ENCODE data around the gene ATG4B. TPM values are rescaled to one million over a fixed set of nuclear protein-coding genes. Genes with fewer than 3 reads are reported as not detected.
A peak's percentile ranks its signal among the peaks of the same experiment; 100 is the strongest.

The ATG4B gene
- total RNA-seq, 2 donors from 2014 or later: 126 to 166 TPM

GRCh38 chr2:241608881-241609280 is 28.6 kb upstream of the ATG4B start:
- H3K4me3 ChIP-seq (ENCODE audit: low read length): no peak overlapping the region
- H3K4me3 Mint-ChIP-seq: peak overlapping the region; percentile 58
- DNase-seq: no peak
- no peak overlapping the region for H3K9ac ChIP-seq (ENCODE audit: extremely low read depth, low read length, poor library complexity, severe bottlenecking)
- H3K9me3 ChIP-seq (ENCODE audit: control insufficient read depth, low read length): no peaks in the 10 kb centered on the region
- no peaks in the 10 kb centered on the region for H3K9me3 Mint-ChIP-seq
- no peaks in the 10 kb centered on the region for H3K27me3 Mint-ChIP-seq (ENCODE audit: insufficient read depth)
- no peaks in the 10 kb centered on the region for H3K4me1 ChIP-seq (ENCODE audit: control insufficient read depth, insufficient read depth, low read length)
- H3K27me3 ChIP-seq (ENCODE audit: control insufficient read depth, insufficient read depth, low read length, poor library complexity, severe bottlenecking): no peaks in the 10 kb centered on the region
- H3K36me3 ChIP-seq (ENCODE audit: control insufficient read depth, insufficient read depth, low read length): peaks cover 16% of the 10 kb centered on the region
- H3K27ac ChIP-seq (ENCODE audit: low read depth, low read length): no peak overlapping the region
- peak overlapping the region; percentile 72 for H3K27ac Mint-ChIP-seq
- 93 to 95% methylated on average over 10 of the region's 10 CpGs for WGBS, 2 experiments (ENCODE audit: insufficient coverage in 1 of 2, insufficient read length in 1 of 2)
- no peak for TF ChIP-seq CTCF (conservative IDR thresholded peaks at IDR 0.05)
- peaks cover 2% of the 10 kb centered on the region for H3K4me1 Mint-ChIP-seq
- peaks cover 6% of the 10 kb centered on the region for H3K36me3 Mint-ChIP-seq (ENCODE audit: low read depth)

GRCh38 chr2:241609859-241610793 is 27.4 kb upstream of the ATG4B start:
- peak overlapping the region; percentile 79 for H3K27ac Mint-ChIP-seq
- peak overlapping the region; percentile 58 for H3K4me3 Mint-ChIP-seq
- peak overlapping the region; percentile 38 for H3K27ac ChIP-seq (ENCODE audit: low read depth, low read length)
- peaks cover 12% of the 10 kb centered on the region for H3K36me3 ChIP-seq (ENCODE audit: control insufficient read depth, insufficient read depth, low read length)
- H3K9ac ChIP-seq (ENCODE audit: extremely low read depth, low read length, poor library complexity, severe bottlenecking): peak overlapping the region; percentile 66
- peak; percentile 78 for TF ChIP-seq CTCF (conservative IDR thresholded peaks at IDR 0.05)
- H3K27me3 ChIP-seq (ENCODE audit: control insufficient read depth, insufficient read depth, low read length, poor library complexity, severe bottlenecking): no peaks in the 10 kb centered on the region
- H3K9me3 Mint-ChIP-seq: no peaks in the 10 kb centered on the region
- H3K27me3 Mint-ChIP-seq (ENCODE audit: insufficient read depth): no peaks in the 10 kb centered on the region
- DNase-seq: peak; percentile 98
- H3K9me3 ChIP-seq (ENCODE audit: control insufficient read depth, low read length): no peaks in the 10 kb centered on the region
- peaks cover 2% of the 10 kb centered on the region for H3K36me3 Mint-ChIP-seq (ENCODE audit: low read depth)
- H3K4me3 ChIP-seq (ENCODE audit: low read length): peak overlapping the region; percentile 75
- peaks cover 2% of the 10 kb centered on the region for H3K4me1 Mint-ChIP-seq
- H3K4me1 ChIP-seq (ENCODE audit: control insufficient read depth, insufficient read depth, low read length): no peaks in the 10 kb centered on the region
- 15 to 34% methylated on average over 17 to 76 of the region's 76 CpGs for WGBS, 2 experiments (ENCODE audit: insufficient coverage in 1 of 2, insufficient read length in 1 of 2)

GRCh38 chr2:241611062-241611461 is 26.4 kb upstream of the ATG4B start:
- Histone ChIP-seq H3K36me3 (ENCODE audit: control insufficient read depth, insufficient read depth, low read length) (peaks cover 4% of the 10 kb centered on the region), H3K27ac (ENCODE audit: low read depth, low read length) (no peak overlapping the region), H3K9ac (ENCODE audit: extremely low read depth, low read length, poor library complexity, severe bottlenecking) (peak overlapping the region; percentile 66), H3K4me1 (ENCODE audit: control insufficient read depth, insufficient read depth, low read length) (no peaks in the 10 kb centered on the region), H3K27me3 (ENCODE audit: control insufficient read depth, insufficient read depth, low read length, poor library complexity, severe bottlenecking) (no peaks in the 10 kb centered on the region), H3K9me3 (ENCODE audit: control insufficient read depth, low read length) (no peaks in the 10 kb centered on the region), H3K4me3 (ENCODE audit: low read length) (peak overlapping the region; percentile 73)
- peak overlapping the region; percentile 58 for H3K4me3 Mint-ChIP-seq
- peaks cover 2% of the 10 kb centered on the region for H3K36me3 Mint-ChIP-seq (ENCODE audit: low read depth)
- peaks cover 3% of the 10 kb centered on the region for H3K4me1 Mint-ChIP-seq
- TF ChIP-seq CTCF (conservative IDR thresholded peaks at IDR 0.05): no peak
- no peaks in the 10 kb centered on the region for H3K27me3 Mint-ChIP-seq (ENCODE audit: insufficient read depth)
- no peak overlapping the region for H3K27ac Mint-ChIP-seq
- WGBS, 2 experiments (ENCODE audit: insufficient coverage in 1 of 2, insufficient read length in 1 of 2): 96 to 98% methylated on average over 5 to 13 of the region's 13 CpGs
- no peaks in the 10 kb centered on the region for H3K9me3 Mint-ChIP-seq
- DNase-seq: no peak
